SK-N-SH (cell line): Measurements from ENCODE around the gene DRAP1. TPM values are rescaled to one million over a fixed set of nuclear protein-coding genes. Genes with fewer than 3 reads are reported as not detected.

Experiments
- CTCF ChIA-PET: fragments of 300-600, 350-600 bp; formaldehyde crosslinking; extraction: SDS; loops from one replicate; lab custom pipeline; 2021; lab: Yijun Ruan, JAX
- POLR2A ChIA-PET: fragments of 350-600 bp; sonication (Branson Sonifier 250); formaldehyde crosslinking; extraction: SDS; loops from one replicate; lab custom pipeline; 2020; ENCODE audit warnings: antibody characterized with exemption, inconsistent platforms; lab: Yijun Ruan, JAX
- DNase-seq: peaks from one replicate; pipeline ENCODE4 v3.0.0; 2012
- H2AFZ ChIP-seq: fragments of 200-600 bp; sonication (generic); 2 replicates; pipeline ENCODE4 v1.8.1; 2016; ENCODE audit warnings: antibody characterized with exemption, mild to moderate bottlenecking, low read depth
- H3F3A ChIP-seq: fragments of 200-600 bp; sonication (generic); replicated peaks from 2 replicates; pipeline ENCODE3; 2016; ENCODE audit warnings: antibody characterized with exemption, mild to moderate bottlenecking; ENCODE audit not compliant: insufficient read depth
- H3K27ac ChIP-seq, 2 experiments: fragments of 200-500 bp in 1 of 2; fragments of 200-600 bp in 1 of 2; sonication (Bioruptor generic) in 1 of 2; sonication (generic), shearing (Covaris generic) in 1 of 2; 2 replicates each; pipeline versions ENCODE4 v1.5.1 to v1.6.1; 2014 to 2016; ENCODE audit warnings: low read depth in 2 of 2, inconsistent platforms in 1 of 2, low read length in 1 of 2, mild to moderate bottlenecking in 1 of 2, mixed read lengths in 1 of 2
- H3K27me3 ChIP-seq: fragments of 200-600 bp; sonication (generic), shearing (Covaris generic); 2 replicates; pipeline ENCODE4 v1.6.1; 2016; ENCODE audit warnings: mixed run types; ENCODE audit not compliant: insufficient read depth
- H3K36me3 ChIP-seq, 2 experiments: fragments of 200-500 bp in 1 of 2; fragments of 200-600 bp in 1 of 2; sonication (Bioruptor generic) in 1 of 2; sonication (generic) in 1 of 2; replicated peaks in 1 of 2; 2 replicates each; pipeline versions ENCODE3 to v1.5.1; 2014 to 2016; ENCODE audit warnings: low read length in 1 of 2, mild to moderate bottlenecking in 1 of 2; ENCODE audit not compliant: insufficient read depth in 2 of 2, control insufficient read depth in 1 of 2
- H3K4me1 ChIP-seq, 2 experiments: fragments of 200-500 bp in 1 of 2; fragments of 200-600 bp in 1 of 2; sonication (Bioruptor generic) in 1 of 2; sonication (generic), shearing (Covaris generic) in 1 of 2; 2 replicates each; pipeline versions ENCODE4 v1.5.1 to v1.6.1; 2014 to 2016; ENCODE audit warnings: low read depth in 1 of 2, low read length in 1 of 2, mixed run types in 1 of 2; ENCODE audit not compliant: insufficient read depth in 2 of 2, control insufficient read depth in 1 of 2
- H3K4me2 ChIP-seq: fragments of 200-600 bp; sonication (generic), shearing (Covaris generic); 2 replicates; pipeline ENCODE4 v1.6.1; 2017; ENCODE audit warnings: mixed run types
- H3K4me3 ChIP-seq, 2 experiments: fragments of 200-500 bp in 1 of 2; fragments of 200-600 bp in 1 of 2; sonication (Bioruptor generic) in 1 of 2; sonication (generic), shearing (Covaris generic) in 1 of 2; 2 replicates each; pipeline versions ENCODE4 v1.5.1 to v1.8.1; 2014 to 2016; ENCODE audit warnings: low read depth in 2 of 2, inconsistent platforms in 1 of 2, low read length in 1 of 2, mild to moderate bottlenecking in 1 of 2, mixed read lengths in 1 of 2, moderate library complexity in 1 of 2
- H3K79me2 ChIP-seq: fragments of 200-600 bp; sonication (generic); 2 replicates; pipeline ENCODE4 v1.8.1; 2017; ENCODE audit warnings: mild to moderate bottlenecking; ENCODE audit not compliant: insufficient read depth
- H3K9ac ChIP-seq: fragments of 200-600 bp; sonication (generic); 2 replicates; pipeline ENCODE4 v1.6.1; 2017; ENCODE audit warnings: mixed run types
- H3K9me2 ChIP-seq: fragments of 200-600 bp; sonication (generic); 2 replicates; pipeline ENCODE4 v1.6.1; 2017; ENCODE audit warnings: mixed run types
- H3K9me3 ChIP-seq: fragments of 200-600 bp; sonication (generic); 2 replicates; pipeline ENCODE4 v1.6.1; 2017; ENCODE audit warnings: mixed run types, mild to moderate bottlenecking, moderate library complexity
- H4K20me1 ChIP-seq: fragments of 200-600 bp; sonication (generic); 2 replicates; pipeline ENCODE4 v1.6.1; 2017; ENCODE audit warnings: mild to moderate bottlenecking, mixed run types; ENCODE audit not compliant: insufficient read depth
- FOXJ3 ChIP-seq: sonication (generic); formaldehyde crosslinking; IDR thresholded peaks from 2 replicates; pipeline ENCODE4 v1.5.1; 2020; ENCODE audit warnings: mild to moderate bottlenecking, missing genetic modification reagents
- GABPA ChIP-seq: IDR thresholded peaks from 2 replicates; pipeline ENCODE4 v1.4.0; 2012; ENCODE audit warnings: low read depth, mild to moderate bottlenecking
- GATA2 ChIP-seq: sonication (generic); formaldehyde crosslinking; IDR thresholded peaks from 2 replicates; pipeline ENCODE4 v1.5.0; 2020; ENCODE audit warnings: mild to moderate bottlenecking, missing genetic modification reagents
- JUND ChIP-seq: IDR thresholded peaks from 2 replicates; pipeline ENCODE4 v1.4.0; 2012
- NFIC ChIP-seq: IDR thresholded peaks from 2 replicates; pipeline ENCODE4 v1.4.0; 2012; ENCODE audit warnings: borderline replicate concordance
- POLR2AphosphoS5 ChIP-seq: IDR thresholded peaks from 2 replicates; pipeline ENCODE4 v1.6.1; 2012; ENCODE audit warnings: low read depth, low read length
- RFX5 ChIP-seq: IDR thresholded peaks from 2 replicates; pipeline ENCODE4 v1.6.1; 2012; ENCODE audit warnings: mild to moderate bottlenecking, improper control_type of control experiment, low read length
- RXRA ChIP-seq: IDR thresholded peaks from 2 replicates; pipeline ENCODE4 v1.4.0; 2012; ENCODE audit warnings: low read depth, mild to moderate bottlenecking, borderline replicate concordance
- SMC3 ChIP-seq: IDR thresholded peaks from 2 replicates; pipeline ENCODE4 v1.6.1; 2012; ENCODE audit warnings: low read depth, low read length, improper control_type of control experiment
- TAF1 ChIP-seq: IDR thresholded peaks from 2 replicates; pipeline ENCODE4 v1.6.1; 2012; ENCODE audit warnings: low read depth, mild to moderate bottlenecking, low read length, moderate library complexity, borderline replicate concordance
- YY1 ChIP-seq: IDR thresholded peaks from 2 replicates; pipeline ENCODE4 v1.4.0; 2012; ENCODE audit warnings: low read depth, mild to moderate bottlenecking
- WGBS: methylation state at CpG from one replicate; pipeline ENCODE4 v1.1.6; 2017; ENCODE audit warnings: low lambda C conversion rate; 5-methylcytosine and 5-hydroxymethylcytosine counted together
- polyA plus RNA-seq, 3 experiments: library from polyadenylated mRNA; depleted of rRNA; stranded (reverse); fragments of >200 nt; gene quantifications; 2 replicates each; pipeline ENCODE4 v1.2.3, GENCODE V29; 2012
- TF ChIP-seq, protein P1 (sequence below): fragments of 150-350 bp; IDR thresholded peaks from 2 replicates; pipeline ENCODE4 v1.6.1; 2017; ENCODE audit warnings: antibody characterized with exemption, low read length, low read depth, borderline replicate concordance
- TF ChIP-seq, protein P2 (sequence below): IDR thresholded peaks from 2 replicates; pipeline ENCODE4 v1.6.1; 2012; ENCODE audit warnings: mild to moderate bottlenecking, low read depth, low read length, moderate library complexity
- TF ChIP-seq, protein P3 (sequence below): IDR thresholded peaks from 2 replicates; pipeline ENCODE4 v1.4.0; 2012; ENCODE audit warnings: low read depth, borderline replicate concordance

DRAP1 gene
- polyA plus RNA-seq, 1 of the 3 experiments (the other 2 are of a cell fraction): 464 TPM

DNA sequence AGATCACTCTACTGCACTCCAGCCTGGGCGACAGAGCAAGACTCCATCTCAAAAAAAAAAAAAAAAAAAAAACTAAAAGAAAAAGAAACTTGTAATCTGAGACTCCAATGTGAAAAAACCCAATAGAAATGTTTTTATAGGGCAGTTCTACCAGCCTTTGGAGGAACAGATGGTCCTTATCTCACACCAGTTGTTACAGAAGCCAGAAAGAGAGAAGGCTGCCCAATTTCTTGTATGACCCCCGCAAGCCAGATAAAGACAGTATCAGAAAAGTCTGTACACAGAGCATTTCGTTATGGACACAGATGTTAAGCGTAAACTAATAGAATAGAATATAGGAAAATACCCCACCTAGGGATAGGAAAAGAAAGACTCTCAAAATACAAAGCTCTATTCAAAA, 14.8 kb downstream of the DRAP1 start (continued):
- TF ChIP-seq, protein P1, sequence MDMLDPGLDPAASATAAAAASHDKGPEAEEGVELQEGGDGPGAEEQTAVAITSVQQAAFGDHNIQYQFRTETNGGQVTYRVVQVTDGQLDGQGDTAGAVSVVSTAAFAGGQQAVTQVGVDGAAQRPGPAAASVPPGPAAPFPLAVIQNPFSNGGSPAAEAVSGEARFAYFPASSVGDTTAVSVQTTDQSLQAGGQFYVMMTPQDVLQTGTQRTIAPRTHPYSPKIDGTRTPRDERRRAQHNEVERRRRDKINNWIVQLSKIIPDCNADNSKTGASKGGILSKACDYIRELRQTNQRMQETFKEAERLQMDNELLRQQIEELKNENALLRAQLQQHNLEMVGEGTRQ: no peak
- no peak for TF ChIP-seq SMC3
- TF ChIP-seq NFIC: no peak

DNA sequence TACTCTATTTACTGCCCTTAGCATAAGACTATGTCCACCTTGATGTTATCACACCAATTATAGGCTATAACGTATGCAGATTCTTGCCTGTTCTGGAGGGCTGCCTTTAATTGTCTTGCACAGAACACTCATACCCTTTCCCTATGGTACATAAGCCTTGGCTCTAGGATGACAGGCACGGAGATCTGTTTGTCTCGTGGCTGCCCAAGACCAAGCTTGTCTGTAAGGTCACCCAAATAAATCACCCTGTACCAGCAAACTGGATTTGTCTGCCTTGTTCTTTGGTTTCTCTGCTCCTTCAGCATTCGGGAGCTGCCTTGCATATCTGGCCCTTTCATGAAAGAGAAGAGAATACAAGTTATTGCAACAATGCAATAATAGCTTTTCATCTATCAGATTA, 18.5 kb downstream of the DRAP1 start:
- no peak overlapping the region for H3K27ac ChIP-seq
- no peaks in the 10 kb centered on the region for H3K27me3 ChIP-seq
- H3K79me2 ChIP-seq: no peaks in the 10 kb centered on the region
- no peak for DNase-seq
- WGBS: 43% methylated on average over 4 of the region's 4 CpGs
- no peaks in the 10 kb centered on the region for H3K9me3 ChIP-seq
- peaks cover 12% of the 10 kb centered on the region for H3F3A ChIP-seq
- H2AFZ ChIP-seq: 0 out of 2 replicates have a peak overlapping the region, but pooled peaks have one; percentile 35
- no peak overlapping the region for H3K4me3 ChIP-seq
- no peak overlapping the region for H3K4me2 ChIP-seq
- no peaks in the 10 kb centered on the region for H3K9me2 ChIP-seq
- H3K9ac ChIP-seq: no peak overlapping the region
- CTCF ChIA-PET: interaction anchor here (1.0 to 1.8 kb wide), 5 partner anchors 13 to 105 kb away, joined by 3 to 6 read pairs (median 4); partner anchors contain the start of gene FIBP
- TF ChIP-seq GABPA (no peak), FOXJ3 (CRISPR knock-in tag) (no peak), POLR2AphosphoS5 (no peak), RXRA (no peak), NFIC (no peak), YY1 (no peak), RFX5 (no peak), TAF1 (no peak), JUND (no peak), GATA2 (CRISPR knock-in tag) (no peak)
- TF ChIP-seq, protein P2, sequence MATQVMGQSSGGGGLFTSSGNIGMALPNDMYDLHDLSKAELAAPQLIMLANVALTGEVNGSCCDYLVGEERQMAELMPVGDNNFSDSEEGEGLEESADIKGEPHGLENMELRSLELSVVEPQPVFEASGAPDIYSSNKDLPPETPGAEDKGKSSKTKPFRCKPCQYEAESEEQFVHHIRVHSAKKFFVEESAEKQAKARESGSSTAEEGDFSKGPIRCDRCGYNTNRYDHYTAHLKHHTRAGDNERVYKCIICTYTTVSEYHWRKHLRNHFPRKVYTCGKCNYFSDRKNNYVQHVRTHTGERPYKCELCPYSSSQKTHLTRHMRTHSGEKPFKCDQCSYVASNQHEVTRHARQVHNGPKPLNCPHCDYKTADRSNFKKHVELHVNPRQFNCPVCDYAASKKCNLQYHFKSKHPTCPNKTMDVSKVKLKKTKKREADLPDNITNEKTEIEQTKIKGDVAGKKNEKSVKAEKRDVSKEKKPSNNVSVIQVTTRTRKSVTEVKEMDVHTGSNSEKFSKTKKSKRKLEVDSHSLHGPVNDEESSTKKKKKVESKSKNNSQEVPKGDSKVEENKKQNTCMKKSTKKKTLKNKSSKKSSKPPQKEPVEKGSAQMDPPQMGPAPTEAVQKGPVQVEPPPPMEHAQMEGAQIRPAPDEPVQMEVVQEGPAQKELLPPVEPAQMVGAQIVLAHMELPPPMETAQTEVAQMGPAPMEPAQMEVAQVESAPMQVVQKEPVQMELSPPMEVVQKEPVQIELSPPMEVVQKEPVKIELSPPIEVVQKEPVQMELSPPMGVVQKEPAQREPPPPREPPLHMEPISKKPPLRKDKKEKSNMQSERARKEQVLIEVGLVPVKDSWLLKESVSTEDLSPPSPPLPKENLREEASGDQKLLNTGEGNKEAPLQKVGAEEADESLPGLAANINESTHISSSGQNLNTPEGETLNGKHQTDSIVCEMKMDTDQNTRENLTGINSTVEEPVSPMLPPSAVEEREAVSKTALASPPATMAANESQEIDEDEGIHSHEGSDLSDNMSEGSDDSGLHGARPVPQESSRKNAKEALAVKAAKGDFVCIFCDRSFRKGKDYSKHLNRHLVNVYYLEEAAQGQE: no peak
- TF ChIP-seq, protein P3, sequence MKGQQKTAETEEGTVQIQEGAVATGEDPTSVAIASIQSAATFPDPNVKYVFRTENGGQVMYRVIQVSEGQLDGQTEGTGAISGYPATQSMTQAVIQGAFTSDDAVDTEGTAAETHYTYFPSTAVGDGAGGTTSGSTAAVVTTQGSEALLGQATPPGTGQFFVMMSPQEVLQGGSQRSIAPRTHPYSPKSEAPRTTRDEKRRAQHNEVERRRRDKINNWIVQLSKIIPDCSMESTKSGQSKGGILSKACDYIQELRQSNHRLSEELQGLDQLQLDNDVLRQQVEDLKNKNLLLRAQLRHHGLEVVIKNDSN: no peak
- no peaks in the 10 kb centered on the region for H3K36me3 ChIP-seq
- no peaks in the 10 kb centered on the region for H4K20me1 ChIP-seq
- POLR2A ChIA-PET: no interaction called here
- peaks cover 0 to 12% of the 10 kb centered on the region in 2 experiments; a peak in 2 of 4 replicates for H3K4me1 ChIP-seq
